Naive thymus-derived CD8-positive, alpha-beta T cell (primary cell): ENCODE results near the gene ATP2C1. TPM values are rescaled to one million over a fixed set of nuclear protein-coding genes. Genes with fewer than 3 reads are reported as not detected.

ENCODE experiments used
- ATAC-seq, 2 donors: fragments of 150-1000 bp; cut with Tn5 transposase in 1 of 2; sonication (Bioruptor Pico), chemical (Tn5 transposase) in 1 of 2; 1 replicate in 1 of 2; 2 replicates in 1 of 2; pipeline ENCODE4 v1.10.0; 2021; ENCODE audit warnings: mild to moderate bottlenecking in 2 of 2, moderate library complexity in 2 of 2
- POLR2A ChIA-PET: fragments of 350-600 bp; sonication (Branson Sonifier 250); formaldehyde crosslinking; loops from one replicate; lab custom pipeline; 2021; ENCODE audit warnings: antibody characterized with exemption; lab: Charles Lee
- DNase-seq, 10 donors: peaks; one replicate each; pipeline versions ENCODE4 v3.0.0 to v3.0.0-alpha.2; 2020 to 2022
- H3K27ac Mint-ChIP-seq, 10 donors: one replicate each; pipeline ENCODE4 v1.8.0; 2020 to 2022; ENCODE audit warnings: mild to moderate bottlenecking in 10 of 10, mixed read lengths in 10 of 10, moderate library complexity in 4 of 10, inconsistent platforms in 1 of 10
- H3K27me3 Mint-ChIP-seq, 5 donors: one replicate each; pipeline ENCODE4 v1.8.0; 2021 to 2022; ENCODE audit warnings: mixed read lengths in 5 of 5
- H3K36me3 Mint-ChIP-seq, 3 donors: one replicate each; pipeline ENCODE4 v1.8.0; 2020 to 2022; ENCODE audit warnings: mixed read lengths in 3 of 3, mild to moderate bottlenecking in 2 of 3, inconsistent platforms in 1 of 3
- H3K4me1 Mint-ChIP-seq, 4 donors: one replicate each; pipeline ENCODE4 v1.8.0; 2021 to 2022; ENCODE audit warnings: mixed read lengths in 4 of 4
- H3K4me3 Mint-ChIP-seq, 10 donors: one replicate each; pipeline ENCODE4 v1.8.0; 2020 to 2022; ENCODE audit warnings: mild to moderate bottlenecking in 10 of 10, mixed read lengths in 10 of 10, moderate library complexity in 6 of 10, inconsistent platforms in 1 of 10
- H3K9me3 Mint-ChIP-seq, 9 donors: one replicate each; pipeline ENCODE4 v1.8.0; 2020 to 2022; ENCODE audit warnings: mixed read lengths in 9 of 9, mild to moderate bottlenecking in 3 of 9, inconsistent platforms in 1 of 9, moderate library complexity in 1 of 9
- polyA plus RNA-seq, 3 donors: library from polyadenylated mRNA; unstranded; fragments of 300-500 nt; fragmentation: Illumina TruSeq; gene quantifications; one replicate each; pipeline ENCODE4 v1.2.3, GENCODE V29; 2021
- total RNA-seq, 8 experiments: library from RNA in 2 of 8; stranded (reverse) in 2 of 8; gene quantifications; one replicate each; pipeline ENCODE4 v1.2.3 and lab custom pipeline; 2021 to 2026

Gene ATP2C1, protein sequence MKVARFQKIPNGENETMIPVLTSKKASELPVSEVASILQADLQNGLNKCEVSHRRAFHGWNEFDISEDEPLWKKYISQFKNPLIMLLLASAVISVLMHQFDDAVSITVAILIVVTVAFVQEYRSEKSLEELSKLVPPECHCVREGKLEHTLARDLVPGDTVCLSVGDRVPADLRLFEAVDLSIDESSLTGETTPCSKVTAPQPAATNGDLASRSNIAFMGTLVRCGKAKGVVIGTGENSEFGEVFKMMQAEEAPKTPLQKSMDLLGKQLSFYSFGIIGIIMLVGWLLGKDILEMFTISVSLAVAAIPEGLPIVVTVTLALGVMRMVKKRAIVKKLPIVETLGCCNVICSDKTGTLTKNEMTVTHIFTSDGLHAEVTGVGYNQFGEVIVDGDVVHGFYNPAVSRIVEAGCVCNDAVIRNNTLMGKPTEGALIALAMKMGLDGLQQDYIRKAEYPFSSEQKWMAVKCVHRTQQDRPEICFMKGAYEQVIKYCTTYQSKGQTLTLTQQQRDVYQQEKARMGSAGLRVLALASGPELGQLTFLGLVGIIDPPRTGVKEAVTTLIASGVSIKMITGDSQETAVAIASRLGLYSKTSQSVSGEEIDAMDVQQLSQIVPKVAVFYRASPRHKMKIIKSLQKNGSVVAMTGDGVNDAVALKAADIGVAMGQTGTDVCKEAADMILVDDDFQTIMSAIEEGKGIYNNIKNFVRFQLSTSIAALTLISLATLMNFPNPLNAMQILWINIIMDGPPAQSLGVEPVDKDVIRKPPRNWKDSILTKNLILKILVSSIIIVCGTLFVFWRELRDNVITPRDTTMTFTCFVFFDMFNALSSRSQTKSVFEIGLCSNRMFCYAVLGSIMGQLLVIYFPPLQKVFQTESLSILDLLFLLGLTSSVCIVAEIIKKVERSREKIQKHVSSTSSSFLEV
- total RNA-seq (10 to 100 TPM; 44.0 to 48.0 TPM), polyA plus RNA-seq (1 to 10 TPM; 5.3 to 9.0 (median 7.6) TPM), total RNA-seq (lab: John Stamatoyannopoulos, UW) (57.6 to 98.6 (median 69.4) reads per million in 6 experiments)

DNA sequence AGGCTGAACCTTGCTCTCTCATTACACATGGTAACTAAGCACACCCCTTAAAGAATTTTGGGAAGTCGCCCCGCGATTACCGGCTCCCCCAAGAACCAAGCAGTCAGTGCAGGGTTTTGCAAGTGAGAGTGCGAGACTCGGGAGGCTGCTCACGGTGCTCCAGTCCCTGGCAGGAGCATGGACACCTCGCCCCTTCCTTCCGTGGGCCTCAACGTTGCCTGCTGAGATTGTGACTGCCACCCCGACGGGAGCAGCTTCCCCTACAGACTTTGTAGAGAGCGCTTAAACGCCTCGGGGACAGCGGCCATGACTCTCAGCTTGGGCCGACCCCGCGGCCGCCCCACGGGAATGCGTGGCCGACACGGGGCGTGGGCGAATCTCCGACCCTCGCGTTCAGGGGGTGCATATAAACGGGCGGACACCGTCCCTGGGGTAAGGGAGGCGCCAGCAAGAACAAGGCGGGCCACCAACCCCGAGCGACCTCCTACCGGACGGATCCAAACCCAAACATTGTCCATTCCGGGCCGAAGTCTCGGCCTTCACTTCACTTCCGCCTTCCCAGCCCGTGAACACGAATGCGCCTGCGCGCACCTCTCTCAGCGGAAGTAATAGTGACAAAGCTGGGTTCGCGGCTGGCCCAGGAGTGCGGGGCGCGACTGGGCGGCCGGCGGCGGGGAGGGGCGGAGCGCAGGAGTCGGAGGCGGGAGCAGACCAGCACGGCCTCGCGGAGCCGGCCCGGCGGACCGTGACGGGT, at the start of gene ATP2C1:
TSS of gene ATP2C1 (plus strand) at position 709 of the 754 bp plus-strand sequence. CDS start 686 bp downstream, outside the sequence.
- Mint-ChIP-seq H3K9me3 (no peaks in the 10 kb centered on the region), H3K27me3 (no peaks in the 10 kb centered on the region), H3K4me1 (peaks cover 15 to 45% (median 41%) of the 10 kb centered on the region in 4 donors), H3K27ac (peak within 1 kb of the TSS; percentile 96 to 100 (median 99)), H3K4me3 (peak within 1 kb of the TSS; percentile 88 to 98 (median 96)), H3K36me3 (no peaks in the 10 kb centered on the region)
- ATAC-seq: peak; percentile 74 to 86
- peak; percentile 81 to 95 (median 89) for DNase-seq
- POLR2A ChIA-PET: interaction anchor here (0.7 to 2.6 kb wide), 13 partner anchors 10 to 782 kb away, joined by 3 to 24 read pairs (median 4); partner anchors contain the start of genes ASTE1, NEK11 and PIK3R4

DNA sequence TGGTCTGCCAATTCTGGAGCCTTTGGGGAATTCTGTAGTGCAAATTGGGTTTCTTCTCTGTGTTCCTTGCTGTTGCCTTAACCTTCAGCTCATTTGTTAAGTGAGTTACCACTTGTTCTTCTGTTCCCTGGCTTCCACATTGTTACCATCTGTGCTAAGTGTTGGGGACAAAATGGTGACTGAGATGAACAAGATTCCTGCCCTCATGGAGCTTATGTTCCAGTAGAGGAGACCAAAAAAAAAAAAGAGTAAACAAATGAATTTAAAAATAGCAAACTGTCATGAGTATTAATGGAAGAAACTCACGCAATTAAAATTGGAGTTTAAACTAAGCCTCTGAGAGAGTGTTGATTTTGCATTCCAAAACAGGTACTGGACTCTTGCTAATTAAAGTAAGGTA, 49.4 kb upstream of the ATP2C1 start:
- Mint-ChIP-seq H3K27me3 (peaks cover 0 to 9% (median 2%) of the 10 kb centered on the region in 5 donors), H3K27ac (no peak overlapping the region), H3K36me3 (no peaks in the 10 kb centered on the region), H3K4me3 (no peak overlapping the region), H3K9me3 (no peaks in the 10 kb centered on the region), H3K4me1 (peaks cover 0 to 9% (median 2%) of the 10 kb centered on the region in 4 donors)
- POLR2A ChIA-PET: no interaction called here
- ATAC-seq: no peak
- no peak for DNase-seq

DNA sequence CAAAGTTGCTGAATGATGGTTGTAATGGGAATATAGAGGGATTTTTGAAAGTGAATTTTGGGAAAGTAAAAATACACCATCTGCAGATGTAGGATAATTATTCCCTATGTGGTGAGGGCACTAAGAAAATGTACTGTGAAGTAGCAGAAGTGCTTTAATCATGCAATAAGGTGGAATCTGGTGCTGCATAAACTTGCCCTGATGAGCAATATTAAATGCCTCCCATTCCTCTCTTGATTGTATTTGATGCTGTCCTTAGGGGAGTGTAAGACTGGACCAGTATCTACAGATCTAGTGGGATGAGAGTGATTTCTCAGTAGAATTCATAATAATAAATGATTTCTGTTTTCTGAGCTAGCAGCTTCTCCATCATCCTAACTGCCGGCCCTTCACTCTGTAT, 47.7 kb upstream of the ATP2C1 start:
- peaks cover 3 to 19% (median 13%) of the 10 kb centered on the region in 4 donors for H3K4me1 Mint-ChIP-seq

DNA sequence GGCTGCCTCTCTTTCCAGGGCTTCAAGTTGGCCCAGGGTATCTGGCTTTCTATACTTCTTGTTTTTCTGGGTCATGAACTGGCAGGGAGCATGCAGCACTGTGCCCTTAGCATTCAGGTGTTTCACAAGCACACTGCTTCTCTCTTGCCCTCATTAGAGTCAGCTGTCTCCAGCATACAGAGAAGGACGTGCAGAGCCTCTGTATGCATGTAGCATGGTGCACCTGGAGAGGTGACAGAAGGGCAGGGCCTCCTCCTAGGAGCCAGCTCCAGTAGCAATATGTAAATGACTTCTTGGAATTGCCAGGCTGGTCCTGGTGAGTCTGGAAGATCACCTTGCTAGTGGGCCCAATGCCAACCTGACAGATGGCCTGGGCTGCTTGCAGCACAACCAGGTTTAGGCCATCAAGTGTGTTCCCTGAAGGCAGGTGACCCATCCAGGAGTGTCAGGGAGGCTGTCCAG, 44.8 kb upstream of the ATP2C1 start:
- Mint-ChIP-seq H3K27ac (no peak overlapping the region), H3K27me3 (peaks cover 0 to 5% (median 2%) of the 10 kb centered on the region in 5 donors), H3K9me3 (no peaks in the 10 kb centered on the region)

More for the DNA sequence above, 47.7 kb upstream of the ATP2C1 start:
- no peaks in the 10 kb centered on the region for H3K36me3 Mint-ChIP-seq
- H3K27me3 Mint-ChIP-seq: peaks cover 0 to 9% (median 2%) of the 10 kb centered on the region in 5 donors
- ATAC-seq: no peak
- no peak overlapping the region for H3K4me3 Mint-ChIP-seq
- DNase-seq: no peak
- H3K9me3 Mint-ChIP-seq: no peaks in the 10 kb centered on the region
- no peak overlapping the region for H3K27ac Mint-ChIP-seq
- POLR2A ChIA-PET: no interaction called here

DNA sequence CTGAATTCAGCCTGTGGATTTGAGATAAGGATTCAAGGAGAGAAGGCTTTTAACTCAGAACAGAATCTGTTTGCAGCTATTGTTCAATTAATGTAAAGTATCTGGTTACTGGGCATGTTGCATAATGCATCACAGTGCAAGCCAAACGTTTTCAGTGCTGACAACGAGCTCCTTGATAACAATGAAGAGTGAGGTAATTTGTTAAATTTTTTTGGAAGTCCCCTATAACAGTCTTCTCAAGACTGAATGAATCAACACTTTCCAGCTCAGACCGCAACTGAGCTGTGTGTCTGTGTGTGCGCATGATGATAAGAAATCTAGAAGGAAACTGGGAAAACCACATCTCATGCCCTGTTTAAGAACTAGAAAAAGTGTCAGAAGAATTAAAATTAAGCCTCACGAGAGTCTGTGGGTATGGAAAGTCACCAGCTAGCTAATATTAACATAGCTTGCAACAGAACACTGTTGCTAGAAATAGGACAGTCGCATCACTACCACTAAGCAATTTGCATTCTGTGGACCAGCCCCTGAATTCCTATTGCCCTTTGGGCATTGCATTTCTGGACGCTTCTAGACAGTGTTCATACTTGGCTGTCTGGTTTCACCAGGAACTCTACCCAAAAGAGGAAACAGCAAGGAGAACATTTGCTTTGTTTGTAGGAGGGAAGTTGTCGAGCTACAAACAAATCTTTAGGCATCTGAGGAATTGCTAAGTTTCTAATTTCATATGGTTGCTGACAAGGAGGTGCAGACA, 43.7 kb upstream of the ATP2C1 start:
- ATAC-seq: peak; percentile 68 to 88

More for the DNA sequence above, 44.8 kb upstream of the ATP2C1 start:
- Mint-ChIP-seq H3K4me3 (no peak overlapping the region), H3K4me1 (peaks cover 3 to 19% (median 13%) of the 10 kb centered on the region in 4 donors), H3K36me3 (no peaks in the 10 kb centered on the region)
- DNase-seq: no peak
- ATAC-seq: no peak
- POLR2A ChIA-PET: no interaction called here

DNA sequence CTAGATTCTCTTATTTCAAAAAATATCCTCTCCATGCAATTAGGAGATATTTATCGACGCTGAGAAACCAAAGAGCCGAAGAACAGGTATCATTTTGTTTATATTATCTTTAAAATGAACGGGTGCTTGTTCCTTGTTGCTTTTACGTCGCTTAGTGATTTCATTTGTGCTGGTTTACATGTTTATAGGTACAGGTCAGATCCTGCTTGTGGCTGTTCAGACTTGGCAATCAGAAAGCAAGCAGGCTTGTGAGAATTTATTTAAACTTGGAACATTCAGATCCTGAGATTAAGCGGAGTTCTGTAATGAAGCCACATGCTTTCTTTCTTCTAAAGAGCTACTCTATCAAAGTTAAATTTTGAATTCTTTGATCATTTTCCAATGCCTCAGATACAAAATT, 43.0 kb upstream of the ATP2C1 start:
- POLR2A ChIA-PET: no interaction called here
- H3K9me3 Mint-ChIP-seq: no peaks in the 10 kb centered on the region
- peaks cover 0 to 12% (median 3%) of the 10 kb centered on the region in 5 donors for H3K27me3 Mint-ChIP-seq
- H3K36me3 Mint-ChIP-seq: no peaks in the 10 kb centered on the region
- H3K4me3 Mint-ChIP-seq: peak overlapping the region in 5 of 10 donors; percentile 6 to 30 (median 21)
- no peak for ATAC-seq
- DNase-seq: no peak
- peak overlapping the region in 1 of 10 donors; percentile 7 for H3K27ac Mint-ChIP-seq
- H3K4me1 Mint-ChIP-seq: peaks cover 3 to 19% (median 13%) of the 10 kb centered on the region in 4 donors

More for the DNA sequence above, 43.7 kb upstream of the ATP2C1 start:
- H3K36me3 Mint-ChIP-seq: no peaks in the 10 kb centered on the region
- peak overlapping the region in 5 of 10 donors; percentile 6 to 44 (median 23) for H3K4me3 Mint-ChIP-seq
- H3K4me1 Mint-ChIP-seq: peaks cover 3 to 19% (median 13%) of the 10 kb centered on the region in 4 donors
- DNase-seq: peak in 2 of 10 donors; percentile 6 to 26
- no peaks in the 10 kb centered on the region for H3K9me3 Mint-ChIP-seq
- H3K27me3 Mint-ChIP-seq: peaks cover 0 to 7% (median 3%) of the 10 kb centered on the region in 5 donors
- peak overlapping the region in 5 of 10 donors; percentile 6 to 32 (median 12) for H3K27ac Mint-ChIP-seq
- POLR2A ChIA-PET: no interaction called here

DNA sequence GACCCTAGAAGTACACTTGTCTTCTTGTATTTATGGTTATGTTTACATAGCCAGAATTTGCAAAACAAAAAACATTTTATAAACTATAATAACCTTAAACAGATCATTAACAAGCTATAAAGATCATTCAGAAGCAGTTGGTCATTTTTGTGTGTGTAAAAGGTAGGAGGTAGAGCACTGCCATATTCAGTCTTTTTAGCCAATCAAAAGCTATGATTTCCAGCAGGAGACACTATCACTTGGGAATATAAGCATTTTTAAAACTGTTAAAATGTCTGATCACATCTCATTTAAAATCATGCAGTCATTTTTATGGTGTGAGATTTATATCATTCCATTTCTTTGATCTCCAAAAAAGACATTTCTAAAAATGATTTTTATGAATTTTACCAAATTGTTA, 42.6 kb upstream of the ATP2C1 start:
- Mint-ChIP-seq H3K27ac (no peak overlapping the region), H3K27me3 (peaks cover 0 to 12% (median 3%) of the 10 kb centered on the region in 5 donors), H3K4me1 (peaks cover 3 to 19% (median 13%) of the 10 kb centered on the region in 4 donors), H3K4me3 (peak overlapping the region in 1 of 10 donors; percentile 21), H3K36me3 (no peaks in the 10 kb centered on the region), H3K9me3 (no peaks in the 10 kb centered on the region)
- DNase-seq (no peak), ATAC-seq (no peak)
- POLR2A ChIA-PET: no interaction called here

DNA sequence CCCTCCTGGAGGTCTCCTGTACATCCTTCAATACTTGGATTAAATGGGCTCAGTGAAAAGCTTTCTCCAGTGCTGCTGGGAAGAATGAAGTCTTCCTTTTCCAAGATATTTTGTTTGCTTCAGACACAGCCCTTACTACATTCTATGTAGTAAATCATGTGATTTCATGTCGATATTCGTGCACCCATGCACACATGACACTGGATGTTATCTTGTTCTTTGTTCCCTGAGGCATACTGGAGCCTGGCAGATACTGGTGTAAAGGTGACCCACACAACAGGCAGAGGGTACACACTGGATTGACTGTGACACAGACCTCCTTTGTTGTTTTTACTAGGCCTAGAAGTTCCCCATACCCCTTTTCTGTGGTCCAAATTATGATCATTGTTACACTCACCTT, 40.3 kb upstream of the ATP2C1 start:
- H3K4me3 Mint-ChIP-seq: no peak overlapping the region
- DNase-seq (no peak), ATAC-seq (no peak)
- no peaks in the 10 kb centered on the region for H3K9me3 Mint-ChIP-seq
- peaks cover 3 to 19% (median 13%) of the 10 kb centered on the region in 4 donors for H3K4me1 Mint-ChIP-seq
- H3K27ac Mint-ChIP-seq: no peak overlapping the region
- POLR2A ChIA-PET: no interaction called here
- H3K27me3 Mint-ChIP-seq: peaks cover 3 to 23% (median 9%) of the 10 kb centered on the region in 5 donors
- H3K36me3 Mint-ChIP-seq: no peaks in the 10 kb centered on the region

DNA sequence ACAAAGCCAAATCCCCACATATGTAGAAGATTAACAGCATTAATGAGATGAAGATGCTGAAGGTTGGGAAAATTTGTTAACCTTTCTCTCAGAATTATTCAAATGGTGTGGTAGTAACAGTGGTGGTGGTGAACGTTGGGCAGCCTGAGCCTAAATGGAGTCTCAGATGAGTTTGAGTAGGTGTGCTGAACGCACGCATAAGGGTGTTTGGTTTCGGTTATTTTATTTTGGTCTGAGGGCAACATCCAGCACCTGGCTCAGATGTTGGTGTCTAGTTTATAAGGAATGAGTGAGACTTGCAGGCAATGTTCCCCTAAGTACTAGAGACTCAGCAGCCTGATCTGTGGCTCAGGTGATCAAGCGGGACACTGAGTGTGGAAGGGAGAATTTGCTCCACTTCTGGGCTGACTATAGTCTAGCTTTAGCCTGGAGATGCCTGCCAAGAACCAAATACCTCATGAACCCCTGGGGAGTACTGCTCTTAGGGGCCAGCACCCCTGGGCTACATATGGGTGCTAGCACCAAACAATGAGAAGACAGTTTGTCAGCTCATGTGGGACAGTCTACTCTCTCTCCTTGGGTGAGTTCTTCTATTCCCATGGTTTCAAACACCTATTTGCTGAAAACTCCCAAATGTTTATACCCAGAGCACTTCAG, 39.5 kb upstream of the ATP2C1 start:
- H3K9me3 Mint-ChIP-seq: no peaks in the 10 kb centered on the region
- no peak for ATAC-seq
- POLR2A ChIA-PET: no interaction called here
- DNase-seq: no peak
- H3K36me3 Mint-ChIP-seq: no peaks in the 10 kb centered on the region
- no peak overlapping the region for H3K27ac Mint-ChIP-seq
- H3K4me1 Mint-ChIP-seq: peaks cover 0 to 15% (median 13%) of the 10 kb centered on the region in 4 donors
- H3K4me3 Mint-ChIP-seq: no peak overlapping the region
- peaks cover 3 to 30% (median 13%) of the 10 kb centered on the region in 5 donors for H3K27me3 Mint-ChIP-seq

DNA sequence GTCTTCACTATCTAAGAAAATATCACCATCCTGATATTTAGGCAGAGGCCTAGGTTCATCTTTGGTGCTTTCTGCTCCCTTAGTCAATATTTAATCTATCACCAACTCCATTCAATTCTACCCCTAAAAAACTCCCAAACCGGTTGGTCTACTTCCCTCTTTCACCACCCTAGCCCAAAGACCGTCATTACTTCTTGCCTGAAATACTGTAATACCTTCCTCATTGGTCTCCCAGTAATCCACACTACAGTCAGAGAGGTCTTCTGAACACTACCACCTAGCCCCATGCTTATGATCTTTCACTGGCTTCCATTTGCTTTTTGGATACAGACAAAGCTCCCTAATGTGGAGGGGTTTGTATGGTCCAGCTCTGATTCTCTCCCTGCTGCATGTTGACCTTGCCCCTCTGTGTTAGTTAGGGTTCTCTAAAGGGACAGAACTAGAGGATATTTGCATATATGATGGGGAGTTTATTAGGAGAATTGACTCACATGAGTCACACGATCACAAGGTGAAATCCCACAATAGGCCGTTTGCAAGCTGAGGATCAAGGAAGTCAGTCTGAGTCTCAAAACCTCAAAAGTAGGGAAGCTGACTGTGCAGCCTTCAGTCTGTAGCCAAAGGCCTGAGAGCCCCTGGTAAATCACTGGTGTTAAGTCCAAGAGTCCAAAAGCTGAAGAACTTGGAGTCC, 36.4 kb upstream of the ATP2C1 start:
- POLR2A ChIA-PET: no interaction called here
- no peak for DNase-seq
- Mint-ChIP-seq H3K36me3 (no peaks in the 10 kb centered on the region), H3K4me1 (no peaks in the 10 kb centered on the region), H3K9me3 (no peaks in the 10 kb centered on the region), H3K27me3 (peaks cover 7 to 33% (median 13%) of the 10 kb centered on the region in 5 donors), H3K4me3 (no peak overlapping the region), H3K27ac (no peak overlapping the region)
- no peak for ATAC-seq
